GM18873 (cell line): Measurements from ENCODE around the gene PANX1.

Experiments
- ATAC-seq: cut with Tn5 transposase; IDR thresholded peaks from one replicate; pipeline ENCODE4 v1.9.1; 2021; ENCODE audit warnings: mild to moderate bottlenecking, moderate library complexity, moderate number of reproducible peaks; ENCODE audit not compliant: unreplicated experiment, low FRiP score

The PANX1 gene

DNA sequence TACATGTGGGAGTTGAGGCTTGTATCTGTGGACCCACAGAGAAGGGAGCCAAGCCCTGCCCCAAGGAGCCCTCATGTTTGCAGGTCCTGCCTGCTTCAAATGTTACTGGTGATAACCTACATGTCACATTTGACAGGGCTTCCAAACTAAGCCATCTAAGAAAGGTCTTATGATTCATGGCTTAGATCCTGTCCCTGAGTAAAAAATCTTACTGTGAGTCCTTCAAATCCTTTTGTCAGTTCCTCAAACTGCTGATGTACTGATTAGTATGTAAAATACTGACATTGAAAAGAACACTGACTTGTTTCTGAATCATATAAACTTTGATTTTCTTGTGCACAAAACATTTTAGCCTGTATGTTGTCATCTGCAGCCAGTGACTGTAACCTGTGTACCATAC, 1.0 kb upstream of the PANX1 start:
- ATAC-seq, result no peak

DNA sequence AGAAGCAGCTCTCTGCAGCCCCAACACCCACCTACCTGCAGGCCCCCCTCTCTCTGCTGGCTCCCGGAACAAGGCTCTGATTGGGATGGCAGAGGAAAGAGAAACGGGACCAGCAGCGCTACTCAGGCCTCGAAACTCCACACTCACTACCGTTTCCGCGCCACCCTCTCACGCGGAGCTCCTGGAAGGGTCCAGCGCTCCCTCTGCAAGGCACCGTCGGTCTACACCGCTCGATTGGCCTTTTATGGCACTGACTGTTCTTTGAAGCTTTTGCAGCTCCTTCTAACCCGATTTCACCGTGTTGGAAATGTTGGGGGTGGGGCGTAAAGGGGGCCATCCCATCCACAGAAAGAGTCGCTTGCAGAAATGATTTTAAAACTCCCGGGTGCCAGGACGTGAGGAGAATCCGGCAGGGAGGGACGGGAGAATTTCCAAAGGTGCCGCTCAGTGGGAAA, 323 bp upstream of the PANX1 start:
- no peak for ATAC-seq

DNA sequence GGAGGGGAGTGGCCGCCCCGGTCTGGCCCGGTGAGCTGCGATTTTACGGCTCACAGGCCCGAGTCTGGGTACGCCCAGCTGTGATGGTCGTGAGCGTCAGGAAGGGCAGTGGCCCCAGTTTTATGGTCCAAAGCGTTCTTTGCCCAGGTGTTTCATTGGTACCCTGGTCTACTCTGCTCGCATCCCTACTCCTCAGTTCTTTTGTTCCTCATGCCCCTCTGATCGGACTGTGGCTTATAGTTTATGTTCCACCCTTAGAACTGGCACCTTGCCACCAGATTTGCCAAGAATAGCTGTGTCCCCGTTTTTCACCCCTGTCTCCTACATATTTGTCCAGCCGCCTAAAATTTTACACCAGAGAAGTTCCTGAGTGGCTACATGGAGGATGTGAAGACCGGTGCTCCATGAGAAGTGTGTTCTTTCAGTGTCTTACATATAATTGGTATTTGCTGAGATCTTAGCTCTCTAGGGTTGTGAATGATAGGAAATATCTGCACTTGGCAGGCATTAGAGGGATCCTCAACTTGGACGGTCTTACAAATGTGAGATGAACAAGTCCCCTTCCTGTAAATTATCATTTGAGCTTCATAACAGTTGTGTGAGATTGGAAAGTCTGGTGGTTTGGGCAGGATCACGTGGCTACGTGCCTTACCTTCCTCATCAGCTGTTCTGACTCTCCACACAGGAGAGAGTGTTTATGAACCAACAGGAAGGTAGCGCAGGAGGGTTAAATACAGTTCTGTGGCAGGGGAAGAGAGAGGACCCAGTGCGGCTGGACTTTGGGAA, 1.1 kb downstream of the PANX1 start:
- ATAC-seq, result no peak

DNA sequence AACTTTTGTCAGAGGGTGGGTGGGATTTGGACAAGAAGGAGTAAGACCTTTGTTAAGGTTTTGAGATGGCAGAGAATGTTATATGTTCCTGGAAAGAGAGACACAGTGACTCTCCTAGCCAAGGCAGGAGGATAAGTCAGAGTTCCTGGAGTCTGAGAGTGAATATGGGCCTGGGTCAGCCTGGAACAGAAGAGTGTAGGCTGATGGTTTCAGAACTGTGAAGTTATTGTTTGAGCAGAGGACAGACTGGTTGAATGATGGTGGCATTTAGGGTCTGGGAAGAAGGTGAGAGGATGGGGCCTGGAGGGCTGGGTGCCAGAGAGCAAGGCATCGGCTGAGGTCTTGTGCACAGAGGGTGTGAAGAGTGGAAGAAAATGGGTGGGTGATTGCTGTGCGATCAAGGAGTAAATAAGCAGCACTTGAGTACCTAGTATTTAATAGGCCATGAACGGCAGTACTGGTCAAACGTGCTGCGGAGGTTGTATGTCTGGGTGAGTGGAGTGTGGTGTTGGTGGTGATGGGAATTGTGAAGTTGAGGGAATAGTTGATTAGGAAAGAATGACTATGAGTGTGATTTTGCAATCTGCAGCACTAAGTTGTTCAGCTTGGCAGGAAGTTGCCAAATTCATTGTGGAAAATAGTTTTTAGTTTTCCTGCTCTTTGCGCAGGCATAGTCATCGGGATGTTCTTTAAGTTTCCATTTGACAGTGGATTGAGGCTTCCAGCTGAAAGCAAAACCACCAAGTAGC, 1.8 kb downstream of the PANX1 start:
- no peak for ATAC-seq

DNA sequence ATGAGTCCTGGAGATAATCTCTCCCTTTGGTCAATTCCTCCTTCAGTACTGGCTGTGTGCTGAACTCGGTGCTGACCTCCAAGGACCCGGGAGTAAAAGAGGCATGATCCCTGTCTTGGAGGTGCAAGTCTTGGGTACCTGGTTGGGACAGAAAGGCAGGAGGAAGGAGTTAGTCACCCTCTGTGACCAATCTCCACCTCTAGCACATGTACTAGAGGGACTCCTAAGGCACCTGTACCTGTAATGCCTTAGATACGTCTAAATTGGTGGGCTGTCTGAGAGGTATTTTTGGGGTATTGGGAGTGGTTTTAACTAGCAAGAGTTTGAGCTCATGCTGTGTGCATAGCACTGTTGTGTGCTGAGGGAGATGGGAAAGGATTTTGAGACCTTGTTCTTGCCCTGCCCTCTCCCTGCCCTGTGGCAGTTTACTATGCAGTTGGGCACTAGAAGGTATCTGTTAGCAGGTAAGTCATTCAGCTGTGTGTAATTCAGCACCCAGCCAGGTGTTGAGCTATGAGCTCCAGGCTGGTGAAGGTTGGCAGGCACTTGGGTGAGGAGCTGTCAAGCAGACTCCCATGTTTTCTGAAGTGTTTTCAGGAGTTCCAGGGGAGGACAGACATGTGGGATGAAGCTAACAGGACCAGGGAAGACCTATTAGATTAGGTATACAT, 2.5 kb downstream of the PANX1 start:
- ATAC-seq, result no peak

DNA sequence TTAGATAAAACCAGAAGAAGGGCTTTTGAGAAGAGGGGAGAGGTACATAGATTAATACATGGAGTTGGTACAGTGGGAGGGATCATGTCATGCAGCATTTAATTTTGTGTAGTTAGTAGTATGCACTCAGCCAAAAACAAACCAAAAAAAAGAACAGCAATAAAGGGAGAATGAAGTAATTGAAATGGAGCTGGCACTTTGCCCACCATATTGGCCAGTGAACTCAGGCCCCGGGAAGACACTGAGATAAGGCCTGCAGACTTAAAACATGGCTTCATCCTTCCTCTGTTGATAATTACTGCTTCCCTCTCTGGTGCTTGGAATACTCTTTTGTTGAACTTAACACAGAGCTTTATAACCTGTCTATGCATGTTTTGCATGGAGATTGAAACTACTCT, 3.1 kb downstream of the PANX1 start:
- no peak for ATAC-seq

DNA sequence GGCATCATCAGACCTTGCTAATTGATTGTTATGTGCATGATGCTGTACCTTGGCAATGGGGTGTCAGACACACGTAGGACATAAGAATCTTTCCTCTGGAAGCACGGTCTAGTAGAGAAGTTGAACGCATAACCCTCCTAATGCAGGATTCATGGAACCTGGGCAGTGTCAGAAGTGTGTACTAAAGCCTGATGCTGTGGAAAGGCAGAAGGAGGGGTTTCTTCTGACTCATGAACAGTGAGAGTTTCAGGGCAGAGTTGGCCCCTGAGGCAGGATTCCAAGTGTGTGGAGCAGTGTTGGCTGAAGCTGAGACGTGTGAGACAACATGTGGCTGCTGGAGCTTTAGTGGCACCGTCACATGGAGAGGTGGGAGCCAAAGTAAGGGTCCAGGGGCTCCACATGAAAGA, 3.5 kb downstream of the PANX1 start:
- no peak for ATAC-seq

- no peak for ATAC-seq
These were observed 4.3 kb downstream of the PANX1 start for GRCh38 chr11:94132823-94133408.

DNA sequence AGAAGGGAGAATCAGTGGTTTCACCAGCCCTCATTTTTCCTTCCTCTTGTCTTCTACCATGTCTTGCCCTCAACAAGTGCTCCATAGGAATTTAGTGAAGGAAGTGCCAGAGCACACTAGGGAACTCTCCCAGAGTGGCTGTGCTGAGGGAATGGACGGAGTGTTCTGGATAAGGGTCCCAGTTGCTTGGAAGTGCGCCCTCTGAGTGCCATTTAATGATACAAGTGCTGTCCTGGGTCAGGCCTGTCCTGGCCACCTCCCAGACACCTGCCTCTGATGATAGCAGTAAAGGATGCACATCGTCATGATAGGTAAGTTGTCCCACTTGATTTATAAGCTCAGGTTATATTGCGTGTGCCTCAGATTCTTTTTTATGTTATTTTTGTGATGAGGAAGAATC, 5.1 kb downstream of the PANX1 start:
- ATAC-seq, result no peak

GRCh38 chr11:94134651-94135512, 6.2 kb downstream of the PANX1 start:
- peak; percentile 51 for ATAC-seq

DNA sequence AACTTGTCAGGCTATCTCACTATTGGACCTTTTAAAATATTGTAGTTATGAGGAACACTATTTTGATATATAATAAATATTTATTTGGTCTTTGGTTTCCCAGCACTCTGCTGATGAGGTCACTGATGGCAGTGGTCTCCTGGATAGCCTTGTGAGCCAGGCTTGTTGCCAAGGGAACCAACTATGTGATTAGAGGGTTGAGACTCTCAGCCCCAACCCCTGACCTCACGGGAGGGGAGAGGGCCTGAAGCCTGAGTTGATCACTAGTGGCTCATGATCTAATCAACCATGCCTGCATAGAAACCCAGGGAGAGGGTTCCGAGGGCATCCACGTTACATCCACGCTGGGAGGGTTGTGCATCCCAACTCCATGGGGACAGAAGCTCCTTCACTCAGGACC, 10.8 kb downstream of the PANX1 start:
- no peak for ATAC-seq

DNA sequence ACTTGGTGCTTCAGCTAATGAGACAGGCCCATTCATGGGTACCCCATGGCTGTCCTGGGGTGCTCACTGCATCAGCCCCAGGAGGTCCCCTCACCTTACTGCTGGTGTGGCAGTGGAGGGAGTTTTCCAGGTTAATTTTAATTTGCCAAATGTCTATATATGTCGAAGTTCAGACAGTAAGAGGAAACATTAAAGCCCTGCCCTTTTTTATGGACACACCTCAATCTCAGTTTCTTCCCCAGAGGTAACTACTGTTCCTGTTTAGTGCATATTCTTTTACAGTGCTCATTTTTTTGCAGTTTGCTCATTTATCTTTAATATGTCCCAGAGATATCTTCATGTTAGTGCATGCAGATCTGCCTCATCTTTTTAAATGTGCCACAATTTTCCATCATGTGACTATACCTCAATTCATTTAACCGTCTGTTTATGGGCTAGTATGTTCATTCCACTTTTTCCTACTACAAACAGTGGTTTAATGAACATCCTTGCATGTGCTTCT, 11.6 kb downstream of the PANX1 start:
- ATAC-seq, result no peak

GRCh38 chr11:94141511-94142307, 13.1 kb downstream of the PANX1 start:
- ATAC-seq, result no peak

GRCh38 chr11:94142308-94143281, 14.0 kb downstream of the PANX1 start:
- ATAC-seq, result no peak

GRCh38 chr11:94144216-94144615, 15.6 kb downstream of the PANX1 start:
- no peak for ATAC-seq

DNA sequence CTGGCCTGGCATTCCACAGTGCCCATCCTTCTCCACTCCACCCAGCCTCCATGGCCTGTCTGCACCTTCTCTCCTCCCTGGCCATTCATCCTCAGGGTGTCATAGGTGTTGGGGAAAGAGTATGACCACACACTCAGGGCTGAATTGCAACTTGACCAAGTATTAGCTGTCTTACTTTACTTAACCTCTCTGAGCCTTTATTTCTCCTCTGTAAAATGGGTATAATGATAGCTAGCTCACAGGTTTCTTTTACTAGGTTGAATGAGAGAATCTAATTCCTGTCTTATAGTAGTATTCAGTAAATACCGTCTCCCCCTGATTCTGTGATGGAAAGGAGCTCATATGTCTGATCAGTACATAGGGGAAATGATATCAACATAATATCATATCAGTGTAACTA, 16.0 kb downstream of the PANX1 start:
- no peak for ATAC-seq

DNA sequence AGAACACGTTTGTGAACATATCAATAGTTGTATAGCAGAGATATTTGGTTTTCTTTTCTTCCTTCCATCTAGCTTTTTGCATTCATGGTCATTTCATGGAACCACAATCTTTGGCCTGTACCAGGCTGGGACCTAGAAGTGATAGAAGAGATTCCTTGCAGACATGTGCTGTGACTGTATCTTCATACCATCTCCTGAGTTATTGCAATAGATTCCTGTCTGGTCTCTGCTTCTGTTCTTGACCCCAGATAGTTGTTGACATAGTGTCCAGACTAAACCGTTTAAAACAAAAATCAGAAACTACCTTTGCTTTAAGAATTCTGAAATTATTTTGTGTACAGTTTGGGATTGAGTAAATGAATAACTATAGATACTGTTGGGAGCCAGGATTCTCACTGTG, 16.8 kb downstream of the PANX1 start:
- ATAC-seq, result no peak

- no peak for ATAC-seq
These were observed 17.3 kb downstream of the PANX1 start for GRCh38 chr11:94145916-94146315.
